GM19193 (cell line): Measurements from ENCODE around the gene OCA2.

Experiments
- POLR2A ChIP-seq: IDR thresholded peaks from 4 replicates; pipeline ENCODE4 v1.6.1; 2011; ENCODE audit not compliant: insufficient read depth, insufficient read length; ENCODE audit errors: extremely low read depth

Gene OCA2

GRCh38 chr15:27833974-27834373, 265.1 kb downstream of the OCA2 start:
- TF ChIP-seq POLR2A: no peak

GRCh38 chr15:27833178-27833577, 265.9 kb downstream of the OCA2 start:
- TF ChIP-seq POLR2A: no peak

DNA sequence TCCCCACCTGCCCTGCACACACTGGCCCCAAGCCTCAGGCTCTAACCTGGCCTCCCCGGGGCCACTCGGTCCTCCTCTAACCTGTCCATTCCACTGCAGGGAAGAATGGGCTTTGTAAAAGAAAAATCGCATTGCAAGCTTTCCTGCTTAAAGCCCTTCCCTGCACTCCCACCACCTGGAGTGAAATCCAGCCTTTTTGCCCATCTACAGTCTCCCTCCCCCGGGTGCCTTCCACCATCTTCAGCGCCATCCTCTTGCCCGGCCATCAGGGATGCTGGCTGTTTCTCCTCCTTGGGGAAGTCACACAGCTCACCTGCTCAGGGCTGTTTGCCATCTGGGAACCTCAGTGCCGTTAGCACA, 266.9 kb downstream of the OCA2 start:
- no peak for TF ChIP-seq POLR2A

GRCh38 chr15:27831384-27832236, 267.5 kb downstream of the OCA2 start:
- no peak for TF ChIP-seq POLR2A

GRCh38 chr15:27828746-27829145, 270.4 kb downstream of the OCA2 start:
- TF ChIP-seq POLR2A: no peak

- TF ChIP-seq POLR2A: no peak
These were observed 272.0 kb downstream of the OCA2 start for GRCh38 chr15:27826902-27827714.

DNA sequence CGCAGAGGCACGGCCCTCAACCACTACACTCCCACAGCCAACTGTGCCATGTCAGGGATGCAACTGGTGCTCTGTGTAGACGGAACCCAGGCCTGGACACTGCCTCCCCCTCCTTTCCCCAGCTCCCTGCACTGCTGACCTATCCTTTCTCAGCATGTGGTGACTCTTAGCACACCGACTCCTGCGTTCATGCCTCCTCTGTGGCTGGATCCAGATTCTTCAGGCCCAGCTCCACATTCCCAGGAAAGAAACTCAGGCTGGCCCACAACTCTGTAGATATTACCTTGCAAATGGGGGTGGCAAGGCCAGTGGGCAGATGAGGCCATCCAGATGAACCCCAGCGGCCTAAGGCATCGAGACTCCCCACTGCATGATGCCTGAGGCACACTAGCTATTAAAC, 272.7 kb downstream of the OCA2 start:
- no peak for TF ChIP-seq POLR2A

GRCh38 chr15:27824841-27825422, 274.2 kb downstream of the OCA2 start:
- no peak for TF ChIP-seq POLR2A

DNA sequence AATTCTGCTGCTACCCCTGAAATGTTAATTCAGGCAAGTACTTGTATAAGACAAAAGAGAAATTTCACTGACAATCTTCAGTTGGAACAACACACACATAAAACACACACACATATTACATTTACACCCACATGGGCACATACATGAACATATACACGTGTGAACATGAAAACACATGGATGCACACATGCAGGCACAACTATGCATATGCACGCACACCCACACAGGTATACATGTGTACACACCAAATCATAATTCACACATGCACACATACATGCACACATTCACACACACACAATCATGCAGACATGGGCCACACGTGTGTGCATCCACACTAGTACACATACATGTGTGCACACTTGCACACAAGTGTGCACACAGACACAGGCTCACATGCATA, 277.8 kb downstream of the OCA2 start:
- no peak for TF ChIP-seq POLR2A

DNA sequence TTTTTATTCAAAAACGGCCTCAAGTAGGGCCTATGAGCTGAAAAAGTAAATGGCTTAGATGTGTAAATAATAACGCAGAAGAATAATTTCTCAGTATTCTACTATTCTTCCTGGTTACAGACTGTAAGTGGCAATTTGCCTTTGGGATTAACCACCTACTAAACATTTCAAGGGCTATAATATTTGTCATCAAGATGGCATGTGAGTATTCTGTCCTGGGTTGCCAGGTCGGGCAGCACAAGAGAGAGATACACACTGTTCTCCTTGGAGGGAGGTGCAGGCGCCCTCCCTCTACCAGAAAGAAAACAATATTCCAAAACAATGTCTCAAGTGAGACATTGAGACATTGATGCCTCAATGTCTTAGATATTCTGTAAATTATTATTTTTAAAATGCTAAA, 278.4 kb downstream of the OCA2 start:
- no peak for TF ChIP-seq POLR2A

- no peak for TF ChIP-seq POLR2A
These were observed 278.9 kb downstream of the OCA2 start for GRCh38 chr15:27820232-27820631.

DNA sequence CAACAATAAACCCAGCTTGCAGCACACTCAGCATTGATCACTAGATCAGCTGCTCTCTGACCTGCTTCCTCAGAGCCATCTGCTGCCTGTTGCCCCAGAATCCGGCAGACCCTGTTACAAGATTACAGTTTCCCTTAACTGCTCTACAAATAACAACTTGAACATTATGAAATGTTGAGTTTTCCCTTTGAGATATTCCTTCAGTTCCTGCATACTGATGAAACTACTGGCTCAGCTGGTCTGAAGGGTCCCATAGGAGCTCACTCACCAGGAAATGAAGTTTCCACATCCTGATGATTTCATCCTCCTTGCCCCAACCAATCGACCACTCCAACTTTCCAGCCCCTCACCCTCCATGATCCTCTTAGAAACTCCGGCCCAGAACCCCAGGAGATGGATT, 281.9 kb downstream of the OCA2 start:
- no peak for TF ChIP-seq POLR2A

- TF ChIP-seq POLR2A: no peak
These were observed 282.3 kb downstream of the OCA2 start for GRCh38 chr15:27816790-27817189.

DNA sequence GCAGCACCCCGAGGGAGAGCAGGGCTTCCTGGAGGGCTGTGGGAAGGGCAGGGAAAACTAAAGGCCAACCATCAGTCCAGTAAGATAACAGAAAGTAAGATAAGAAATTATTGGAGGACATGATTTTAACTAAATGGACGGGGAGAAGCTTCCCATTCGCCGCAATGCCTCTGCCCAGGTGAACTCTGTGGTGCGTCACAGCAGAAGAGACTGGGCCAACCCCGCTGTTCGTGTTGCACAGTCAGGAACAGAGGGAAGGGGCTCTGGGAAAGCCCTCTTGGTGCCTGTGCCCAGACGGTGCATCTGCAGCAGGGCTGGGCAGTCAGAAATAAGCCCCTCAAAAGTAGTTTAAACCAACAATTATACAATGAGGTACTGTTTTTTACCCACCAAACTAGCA, 284.1 kb downstream of the OCA2 start:
- TF ChIP-seq POLR2A: no peak

GRCh38 chr15:27813139-27813538, 286.0 kb downstream of the OCA2 start:
- TF ChIP-seq POLR2A: no peak

DNA sequence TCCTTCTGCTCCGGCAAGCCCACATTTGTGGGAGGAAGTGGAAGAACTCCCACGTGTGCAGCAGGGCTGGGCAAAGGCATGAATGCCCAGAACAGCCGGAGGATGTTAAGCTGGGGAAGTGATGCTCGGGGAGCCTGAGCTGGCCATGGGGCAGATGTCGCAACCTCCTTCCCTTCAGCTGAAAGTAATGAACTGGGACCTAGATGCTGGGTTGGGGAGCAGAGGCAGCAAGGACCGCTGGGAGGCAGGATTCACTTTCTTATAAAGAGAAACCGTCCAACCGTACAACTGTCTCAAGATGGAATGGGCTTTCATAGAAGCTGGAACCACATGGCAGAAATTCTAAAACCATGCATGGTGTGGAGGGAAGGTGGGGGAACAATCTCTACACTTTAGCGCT, 290.9 kb downstream of the OCA2 start:
- no peak for TF ChIP-seq POLR2A
